GM21529 (cell line): ENCODE data around the gene ABCA4.

ENCODE experiments used
- ATAC-seq: cut with Tn5 transposase; IDR thresholded peaks from one replicate; pipeline ENCODE4 v1.9.1; 2021; ENCODE audit not compliant: unreplicated experiment

The ABCA4 gene

DNA sequence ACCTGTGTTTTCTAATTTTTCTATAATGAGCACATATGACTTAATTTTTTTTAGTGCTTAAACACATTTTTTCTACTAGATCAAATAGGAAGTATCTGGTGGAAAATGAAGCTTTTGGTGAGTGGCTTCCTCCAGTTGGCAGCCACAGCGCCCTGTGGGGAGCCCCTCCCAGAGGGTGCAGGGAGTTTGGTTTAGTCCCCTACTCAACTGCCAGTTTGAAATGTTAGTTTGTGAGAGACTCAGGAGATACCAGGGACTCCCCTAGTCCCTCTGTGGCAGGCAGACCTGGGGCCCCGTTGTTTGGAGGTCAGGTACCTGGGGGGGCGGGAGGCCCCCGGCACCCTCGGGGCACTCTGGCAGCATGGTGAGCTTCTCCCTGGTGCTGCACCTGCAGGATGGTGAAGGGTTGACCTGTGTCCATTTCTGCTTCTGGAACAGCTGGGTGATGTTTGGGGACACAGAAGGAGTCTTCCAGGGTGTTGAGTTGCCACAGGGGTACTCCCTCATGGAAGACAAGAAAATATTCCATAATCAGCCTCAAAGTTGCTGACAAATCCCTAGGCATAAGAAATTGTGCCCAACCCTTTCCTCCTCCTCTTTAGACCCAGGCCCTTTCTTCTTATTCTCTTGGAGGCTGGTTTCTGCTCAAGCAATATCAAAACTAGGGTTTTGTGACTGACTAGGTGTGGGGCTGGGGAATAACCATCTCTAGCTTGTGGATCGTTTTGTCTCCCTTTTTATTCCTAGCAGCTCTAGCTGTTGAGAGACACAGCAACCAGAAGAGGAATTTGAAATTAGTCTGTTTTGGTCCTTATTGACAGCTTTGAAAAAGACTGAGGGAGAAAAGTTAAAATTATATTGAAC lies 91.6 kb downstream of the ABCA4 start:
- no peak for ATAC-seq

DNA sequence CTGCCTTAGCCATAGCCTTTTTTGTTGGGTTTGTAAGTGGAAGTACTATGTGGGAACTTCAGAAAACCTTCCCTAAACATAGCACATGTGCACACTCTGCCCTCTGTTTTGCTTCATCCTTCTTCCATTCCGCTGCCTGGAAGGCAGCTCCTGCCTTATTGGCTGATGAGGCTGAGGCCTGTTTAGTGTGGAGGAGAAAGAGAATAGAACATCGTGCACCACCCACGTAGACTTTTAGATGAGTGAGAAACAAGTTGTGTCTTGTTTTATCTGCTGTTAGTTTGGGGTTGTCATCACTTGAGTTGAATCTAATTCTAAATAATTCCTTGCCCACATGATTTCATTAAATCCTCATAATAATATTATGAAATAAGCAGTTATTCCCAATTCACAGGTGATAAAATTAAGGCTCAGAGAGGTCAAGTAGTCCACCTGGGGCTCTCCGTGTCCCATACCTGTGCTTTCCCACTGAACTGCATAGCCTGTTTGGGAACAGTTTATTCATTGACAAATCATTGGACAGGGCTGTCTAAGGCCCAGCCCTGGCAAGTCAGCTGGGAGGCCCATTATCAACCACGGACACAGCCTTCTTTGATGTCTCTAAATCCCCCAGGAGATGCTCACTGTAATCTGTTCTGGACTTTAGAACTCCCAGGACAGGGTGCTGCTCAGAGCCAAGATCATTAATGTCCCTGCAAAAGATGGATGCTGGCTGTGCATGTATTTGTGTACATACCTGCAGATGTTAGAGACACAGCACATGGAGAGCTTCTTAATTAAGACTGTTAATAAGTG lies 93.0 kb downstream of the ABCA4 start:
- no peak for ATAC-seq

DNA sequence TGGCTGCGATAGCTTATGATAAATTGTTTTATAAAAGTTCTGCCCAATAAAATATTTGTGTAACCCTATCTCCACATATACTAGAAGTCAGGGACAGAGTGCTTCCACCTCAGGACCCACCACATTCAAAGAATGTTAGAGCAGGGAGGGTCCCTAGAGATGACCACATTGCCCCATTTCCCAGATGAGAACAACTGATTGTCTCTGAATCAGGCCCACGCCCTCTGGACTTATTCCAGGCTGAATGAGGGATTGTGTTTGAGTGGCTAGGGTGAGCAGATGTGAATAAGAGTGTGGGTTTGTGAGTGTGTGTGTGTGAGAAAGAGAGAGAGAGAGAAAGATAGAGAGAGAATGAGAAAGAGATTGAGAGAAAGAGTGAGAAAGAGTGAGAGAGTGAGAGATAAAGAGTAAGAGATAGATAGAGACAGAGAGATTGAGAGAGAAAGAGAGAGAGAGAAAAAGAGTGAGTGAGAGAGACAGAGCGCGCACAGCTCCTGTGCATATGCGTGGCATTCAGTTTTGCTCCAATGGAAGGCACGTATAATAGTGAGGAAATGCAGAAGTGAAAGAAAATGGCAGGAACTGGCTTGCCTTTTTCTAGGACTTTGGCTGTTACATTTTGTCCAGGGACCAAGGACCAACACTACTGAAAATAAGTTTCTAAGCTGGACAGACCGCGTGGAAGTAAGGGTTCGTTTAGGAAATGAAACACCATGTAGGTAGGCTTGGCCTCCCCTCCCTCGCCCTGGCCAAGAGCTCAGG lies 94.1 kb downstream of the ABCA4 start:
- ATAC-seq: no peak

DNA sequence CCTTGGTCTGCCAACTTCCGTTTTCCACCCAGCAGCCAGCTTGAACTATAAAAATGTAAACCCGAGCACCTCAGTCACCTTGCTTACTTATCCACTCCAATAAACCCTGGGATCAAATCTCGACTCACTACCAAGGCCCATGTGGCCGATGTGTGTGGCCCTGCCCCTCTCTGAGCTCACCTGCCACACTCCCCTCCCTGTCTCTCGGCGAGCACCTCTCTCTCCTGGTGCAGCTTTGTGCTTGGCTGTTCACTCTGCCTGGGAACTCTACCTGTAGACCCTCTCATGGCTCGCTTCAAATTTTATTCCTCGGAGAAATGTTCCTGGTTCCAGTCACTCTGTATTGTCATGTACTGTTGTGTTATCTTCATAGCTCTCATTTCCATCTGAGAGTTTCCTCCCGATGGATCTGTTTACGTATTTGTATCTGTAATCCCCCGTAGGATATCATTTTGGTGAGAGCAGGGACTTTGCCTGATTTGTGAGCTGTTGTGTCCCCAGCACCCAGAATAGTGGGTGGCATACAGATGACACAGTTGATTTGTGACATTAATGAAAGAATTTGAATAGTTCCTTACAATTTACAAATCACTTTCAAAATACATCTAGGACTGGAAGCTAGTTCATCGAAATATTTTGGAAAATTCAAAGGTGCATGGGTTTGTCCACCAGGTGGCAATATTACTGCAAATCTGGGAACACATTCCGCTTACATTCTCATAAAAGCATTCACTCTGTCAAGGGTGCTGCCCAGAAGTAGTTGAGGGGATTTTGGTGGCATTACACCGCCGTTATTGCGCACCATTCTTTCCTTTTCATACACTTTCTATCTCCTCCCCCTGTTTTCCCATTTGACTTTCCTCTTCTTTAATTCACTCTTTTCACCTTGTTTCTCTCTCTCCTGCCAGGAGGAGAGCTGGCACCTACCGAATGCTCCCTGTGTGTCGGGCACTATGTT lies 95.3 kb downstream of the ABCA4 start:
- no peak for ATAC-seq

DNA sequence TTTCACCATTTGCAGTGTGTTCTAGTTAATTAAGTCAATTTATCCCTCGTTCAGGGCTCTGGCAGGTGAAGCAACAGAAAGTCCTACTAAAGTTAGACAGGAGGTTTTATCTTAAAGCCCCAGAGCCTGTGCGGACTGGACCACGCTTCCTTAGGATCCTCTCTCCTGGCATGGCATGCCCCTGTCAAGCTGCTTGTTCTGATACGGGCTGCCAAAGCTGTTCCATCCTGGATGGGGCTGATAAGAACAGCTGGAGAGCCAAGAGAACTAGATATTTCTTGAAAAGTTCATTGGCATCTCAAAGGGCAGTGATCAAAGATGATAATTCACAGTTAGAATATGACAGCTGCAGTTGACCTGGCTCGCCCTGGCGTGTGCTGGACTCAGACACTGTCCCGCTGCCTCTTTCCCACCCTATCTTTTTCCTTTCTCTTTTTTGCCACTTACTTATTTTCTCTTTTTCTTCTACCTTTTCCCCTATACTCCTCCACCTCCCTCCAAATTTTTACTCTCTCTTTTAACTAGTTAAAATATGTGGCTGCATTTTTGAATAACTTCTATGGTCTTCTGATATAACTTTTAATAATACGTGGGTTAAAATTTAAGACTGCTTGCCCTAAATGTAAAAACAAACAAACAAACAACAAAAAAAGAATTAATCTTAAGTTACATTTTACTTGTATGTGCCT lies 96.7 kb downstream of the ABCA4 start:
- ATAC-seq: no peak

DNA sequence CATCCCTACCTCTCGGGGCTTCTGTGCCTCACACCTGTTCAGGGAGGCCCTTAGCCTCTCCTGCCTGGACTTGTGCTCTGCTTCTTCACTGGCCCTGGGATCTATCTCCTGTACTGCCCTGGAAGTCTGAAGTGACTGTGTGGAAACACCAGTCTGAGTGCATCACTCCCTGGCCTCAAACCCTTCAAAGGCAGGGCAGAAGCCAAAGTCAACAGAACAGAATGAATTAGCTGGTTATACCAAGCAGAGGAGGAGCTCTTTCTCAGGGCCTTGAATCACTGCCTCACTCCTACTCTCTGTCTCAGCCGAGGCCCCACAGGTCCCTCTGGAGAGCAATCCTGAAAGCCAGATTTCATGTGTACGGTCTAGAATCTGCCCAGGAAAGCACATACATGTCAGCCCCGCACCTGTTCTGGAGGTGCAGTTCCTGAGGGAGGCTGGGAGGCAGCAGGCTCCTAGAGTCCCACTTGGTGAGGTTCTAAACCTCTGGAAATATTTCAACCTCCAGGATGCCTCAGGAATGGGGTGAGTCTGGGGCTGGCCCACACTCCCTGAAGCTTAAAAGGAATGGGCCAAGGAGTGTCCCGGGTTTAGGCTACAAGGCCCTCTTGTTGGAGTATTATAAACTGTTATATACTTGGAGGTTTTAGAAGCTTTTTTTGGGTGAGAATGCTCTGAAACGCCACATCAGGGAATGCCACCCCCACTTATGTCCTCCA lies 98.3 kb downstream of the ABCA4 start:
- no peak for ATAC-seq

DNA sequence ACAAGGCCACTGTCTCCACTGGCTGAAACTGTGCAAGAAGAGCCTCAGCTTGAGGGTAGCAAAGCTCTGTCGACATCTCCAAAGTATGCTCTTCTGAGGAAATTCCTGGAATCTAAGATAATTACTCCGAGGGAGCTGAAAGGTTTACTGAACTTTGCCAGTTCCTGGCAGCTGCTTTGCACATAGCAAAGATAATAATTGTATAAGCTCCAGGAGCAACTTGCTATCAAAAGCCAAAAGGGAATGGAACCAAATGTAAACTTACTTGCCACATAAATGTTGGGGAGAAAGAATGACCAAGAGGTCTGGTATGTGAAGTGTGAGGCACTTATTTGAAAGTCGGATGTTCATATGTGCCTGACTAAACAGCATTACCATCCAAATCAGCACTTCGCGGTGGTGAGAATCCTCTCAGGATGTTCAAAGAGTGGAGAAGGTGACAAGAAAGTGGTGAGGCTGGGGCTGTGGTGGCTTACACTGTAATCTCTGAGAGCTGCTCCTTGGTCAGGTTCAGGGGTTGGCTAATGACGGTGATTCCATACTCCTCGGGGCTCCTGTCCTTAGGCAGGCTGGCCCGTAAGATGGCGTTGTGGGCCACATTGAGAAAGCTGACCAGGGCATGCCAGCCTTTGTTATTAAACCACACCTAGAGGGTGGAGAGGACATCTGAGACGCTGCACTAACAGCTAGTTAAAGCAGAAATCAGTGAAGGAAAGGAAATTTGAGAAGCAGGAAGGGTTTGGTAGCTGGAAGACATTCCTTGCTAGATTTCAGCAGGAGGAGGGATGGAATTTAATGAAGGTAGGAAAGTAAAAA lies 100.0 kb downstream of the ABCA4 start:
- no peak for ATAC-seq

DNA sequence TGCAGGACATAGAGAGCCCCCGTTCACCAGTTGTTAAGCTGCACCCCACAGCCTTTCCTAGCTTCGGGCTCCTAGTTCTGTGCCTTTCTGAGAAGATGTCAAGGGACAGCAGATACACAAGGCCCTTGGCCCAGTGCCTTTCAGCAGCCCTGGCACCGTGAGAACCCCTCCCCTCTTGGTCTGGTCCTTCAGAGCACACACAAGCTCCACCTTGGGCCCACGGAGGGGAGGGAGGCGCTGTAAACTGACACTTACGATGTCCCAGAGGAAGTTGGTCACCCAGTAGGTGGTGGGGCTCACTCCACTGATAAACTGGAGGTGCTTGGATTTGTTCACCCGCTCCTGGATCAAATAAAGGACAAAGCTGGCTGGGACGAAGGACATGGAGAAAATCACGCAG lies 101.6 kb downstream of the ABCA4 start:
- no peak for ATAC-seq

DNA sequence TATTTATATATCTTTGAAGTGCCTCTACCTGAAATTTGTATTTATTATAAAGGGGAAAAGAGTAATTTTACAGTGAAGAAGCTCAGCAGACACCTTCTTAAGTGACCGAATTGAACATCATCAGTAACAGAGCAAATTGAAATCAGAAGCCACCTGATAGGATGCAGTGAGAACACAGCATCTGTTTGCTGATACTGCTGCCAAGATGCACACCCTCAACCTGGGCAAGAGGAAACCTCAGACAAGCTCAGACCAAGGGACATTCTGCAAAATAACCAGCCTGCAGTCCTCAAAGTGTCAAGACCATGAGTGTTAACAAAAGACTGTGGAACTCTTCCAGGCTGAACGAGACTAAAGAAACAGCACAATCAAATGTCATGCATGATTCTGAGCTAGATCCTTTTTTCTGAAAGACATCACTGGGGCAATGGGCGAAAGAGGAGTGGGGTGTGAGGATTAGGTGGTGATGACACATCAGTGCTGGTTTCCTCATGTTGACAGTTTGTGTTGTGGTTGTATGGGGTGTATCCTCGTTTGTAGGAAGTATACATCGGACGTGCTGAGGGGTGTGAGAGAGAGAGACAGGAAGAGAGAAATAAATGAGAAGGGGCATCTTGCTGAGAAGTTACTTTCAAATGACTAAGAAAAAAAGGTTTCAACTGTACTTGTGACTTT lies 103.7 kb downstream of the ABCA4 start:
- ATAC-seq: no peak

DNA sequence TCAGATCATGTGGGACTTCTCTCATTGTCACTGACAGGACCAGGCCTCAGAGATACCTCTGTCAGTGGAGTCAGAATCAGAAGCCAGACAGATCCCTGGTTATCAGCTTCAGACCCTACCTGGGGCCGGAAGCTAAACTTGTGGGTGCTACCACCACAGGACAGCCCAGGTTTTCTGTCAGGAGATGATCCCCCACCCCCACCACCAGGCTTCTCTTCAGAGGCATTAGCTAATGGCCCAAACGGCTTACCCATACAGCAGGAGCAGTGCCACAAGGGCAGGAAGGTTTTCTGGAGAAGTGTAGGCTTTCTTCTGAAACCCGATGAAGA lies 105.5 kb downstream of the ABCA4 start:
- no peak for ATAC-seq

DNA sequence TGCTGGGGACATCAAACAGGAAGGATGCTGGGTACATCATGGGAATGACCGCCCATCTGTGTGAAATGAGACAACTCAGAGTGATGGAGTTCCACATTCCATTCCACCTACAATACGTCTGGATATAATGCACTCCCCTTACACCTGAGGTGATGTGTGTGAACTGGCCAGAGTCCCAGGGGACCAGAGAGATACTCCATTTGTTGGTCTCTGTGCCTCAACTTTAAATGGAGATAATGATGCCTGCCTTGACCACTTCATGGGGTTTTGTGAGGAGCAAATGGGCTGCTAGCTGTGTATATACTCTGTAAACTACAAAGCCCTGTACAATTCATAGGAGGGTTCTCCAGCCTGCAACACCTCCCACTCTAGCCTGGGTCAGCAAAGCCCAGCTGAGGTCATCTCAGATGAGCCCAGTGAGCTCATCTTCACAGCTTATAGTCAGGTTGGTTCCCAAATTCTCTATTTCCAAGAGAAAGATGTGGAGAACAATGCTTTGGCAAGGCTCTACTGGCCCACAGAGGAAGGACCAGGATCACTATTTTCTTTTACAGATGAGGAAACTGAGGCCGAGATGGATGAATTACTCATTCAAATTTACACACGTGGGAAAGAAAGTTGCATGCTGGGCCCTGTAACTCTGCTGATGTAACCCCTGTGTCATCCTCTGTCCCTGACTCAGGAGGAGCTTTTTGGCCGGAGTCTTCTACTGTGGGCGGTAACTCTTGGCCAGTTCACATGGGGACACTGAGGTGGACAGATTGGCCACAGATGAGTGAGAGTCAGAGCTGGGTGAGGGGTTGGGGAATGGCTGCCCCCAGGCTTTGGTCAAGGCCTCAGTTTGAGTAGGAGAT lies 106.1 kb downstream of the ABCA4 start:
- ATAC-seq: no peak

DNA sequence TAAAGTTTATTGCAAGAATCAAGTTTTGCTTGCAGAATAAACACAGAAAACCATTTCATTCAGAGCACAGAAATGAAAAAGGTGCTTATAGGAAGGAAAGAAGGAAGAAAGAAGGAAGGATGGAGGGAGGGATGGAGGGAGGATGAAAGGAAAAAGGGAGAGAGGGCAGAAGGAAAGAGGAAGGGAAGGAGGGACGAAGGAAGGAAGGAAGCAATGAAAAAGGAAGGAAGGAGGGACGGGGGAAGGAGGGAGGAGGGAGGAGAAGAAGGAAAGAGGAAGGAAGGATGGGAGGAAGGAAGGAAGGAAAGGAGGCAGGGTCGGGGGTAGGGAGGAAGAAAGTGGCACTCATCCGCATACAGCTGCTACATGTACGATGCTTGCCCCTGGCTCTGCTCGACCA lies 106.9 kb downstream of the ABCA4 start:
- no peak for ATAC-seq

DNA sequence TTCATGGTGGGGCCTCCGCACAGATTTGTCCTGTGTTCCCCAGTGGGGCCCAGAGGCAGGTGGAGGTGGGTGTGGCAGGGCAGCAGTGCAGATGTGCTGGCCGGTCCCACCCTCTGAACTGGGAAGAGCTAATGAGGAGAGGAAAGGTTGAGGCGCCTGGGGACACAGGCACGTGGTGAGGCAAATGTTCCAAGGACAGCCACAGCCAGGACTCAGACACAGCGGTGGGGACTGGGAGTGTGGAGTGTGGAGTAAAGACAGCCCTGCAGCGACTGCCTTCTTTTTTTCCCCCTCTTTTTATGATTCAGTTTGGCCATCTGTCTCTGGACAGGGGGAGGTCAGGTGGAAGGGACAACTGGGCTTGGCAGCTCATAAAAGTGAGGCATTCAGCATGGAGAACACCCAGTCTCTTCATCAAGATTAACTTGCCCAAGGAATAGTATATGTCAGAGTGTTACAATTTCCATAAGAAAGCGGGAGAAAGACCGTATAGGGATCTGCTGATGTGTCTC lies 107.5 kb downstream of the ABCA4 start:
- ATAC-seq: no peak

DNA sequence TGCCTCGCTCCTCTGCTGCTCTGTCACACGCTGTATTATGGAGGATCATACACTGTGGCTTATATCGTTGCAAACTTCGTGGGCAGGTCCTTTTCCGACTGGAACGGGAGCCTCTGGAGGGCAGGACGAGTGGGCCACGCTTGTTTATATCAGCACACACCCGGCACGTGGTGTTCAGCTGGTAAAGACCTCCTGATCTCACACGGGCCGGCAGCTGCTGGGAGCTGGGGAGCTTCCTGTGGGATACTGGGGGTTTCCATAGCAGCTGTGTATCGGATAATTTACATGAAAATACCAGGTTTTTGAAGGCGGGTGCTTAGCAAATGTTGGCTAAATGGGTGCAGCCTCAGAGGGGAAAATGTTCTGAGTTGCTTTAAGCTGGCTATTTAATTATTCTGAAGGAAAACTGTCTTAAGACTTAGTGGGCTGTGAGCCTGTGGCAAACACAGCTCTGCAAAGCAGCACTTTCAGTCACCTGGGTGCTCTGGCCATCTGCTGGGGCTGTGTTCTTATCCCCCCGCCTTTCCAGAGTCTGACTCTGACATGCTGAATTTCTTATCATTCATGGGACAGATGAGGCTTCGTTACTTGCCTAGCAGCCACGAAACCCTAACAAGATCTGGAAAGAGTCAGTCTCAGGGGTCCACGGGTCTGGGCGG lies 108.1 kb downstream of the ABCA4 start:
- no peak for ATAC-seq

DNA sequence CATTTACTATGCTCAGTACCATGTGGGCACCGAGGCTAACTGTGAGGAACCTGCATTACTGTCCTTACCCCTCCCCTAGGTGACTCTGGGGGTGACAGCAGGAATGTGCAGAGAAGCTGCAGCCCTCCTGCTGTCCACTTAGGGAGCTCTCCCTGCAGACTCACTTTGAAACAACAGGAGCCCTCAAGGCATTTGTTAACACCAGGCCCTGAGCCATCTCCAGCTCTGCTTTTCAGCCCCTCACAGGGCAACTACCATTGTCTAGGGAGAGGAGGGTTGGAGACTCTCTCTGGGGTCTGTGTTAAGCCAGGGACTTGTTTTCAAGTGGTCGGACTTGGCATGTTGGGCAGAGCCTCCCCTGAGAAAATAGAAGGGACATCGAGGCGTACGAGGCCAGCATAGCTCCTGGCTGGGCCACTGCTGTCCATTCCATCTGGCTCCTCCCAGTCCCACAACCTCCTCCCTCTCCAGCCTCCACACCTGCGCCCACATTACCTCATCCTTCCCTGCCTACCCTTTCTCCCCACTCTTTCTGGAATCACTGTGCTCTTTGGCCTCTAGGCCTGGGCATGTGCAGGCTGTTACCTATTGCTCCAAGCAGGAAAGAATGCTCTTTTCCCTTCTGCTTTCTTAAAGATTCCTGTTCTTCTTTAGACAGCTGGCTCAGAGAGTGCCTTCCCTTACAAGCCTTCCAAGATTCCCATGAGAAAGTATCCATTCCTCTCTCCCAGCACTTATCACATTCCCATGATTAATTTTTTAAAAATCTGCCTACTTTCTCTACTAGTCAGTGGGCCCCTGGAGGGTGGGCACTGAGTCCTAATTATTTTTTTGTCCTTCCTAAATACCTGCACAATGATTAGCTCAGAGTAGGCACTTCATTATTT lies 109.0 kb downstream of the ABCA4 start:
- no peak for ATAC-seq
